OCI-LY3 (cell line): ENCODE measurements around the gene TLDC2.

Experiments used
- EZH2phosphoT487 ChIP-seq: fragments of 200-600 bp; shearing (Covaris generic); IDR thresholded peaks from 2 replicates; pipeline ENCODE4 v1.6.1; 2018; ENCODE audit warnings: antibody characterized with exemption, mixed run types, low read depth
- TF ChIP-seq, protein P1 (sequence below): fragments of 200-600, 300-600 bp; sonication (generic); IDR thresholded peaks from 2 replicates; pipeline ENCODE4 v1.5.1; 2014; ENCODE audit warnings: antibody characterized with exemption, low read length, low read depth

DNA sequence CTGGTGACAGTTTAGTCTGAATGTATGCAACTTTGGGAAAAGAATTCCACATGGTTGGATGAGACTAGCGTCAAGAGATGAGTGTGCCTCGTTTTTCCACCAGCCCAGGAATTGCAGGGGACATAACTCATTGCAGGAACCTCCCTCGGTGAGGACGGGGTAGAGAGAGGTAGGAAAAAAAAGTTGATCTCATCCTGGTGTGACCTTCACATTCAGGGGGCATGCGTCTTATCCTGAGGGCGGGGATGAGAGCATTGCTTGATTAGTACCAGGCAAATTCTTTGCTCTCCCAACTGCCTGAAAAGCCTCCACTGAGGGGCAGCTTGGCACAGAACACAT, 11.8 kb downstream of the TLDC2 start:
- TF ChIP-seq EZH2phosphoT487, result no peak
- TF ChIP-seq, protein P1, sequence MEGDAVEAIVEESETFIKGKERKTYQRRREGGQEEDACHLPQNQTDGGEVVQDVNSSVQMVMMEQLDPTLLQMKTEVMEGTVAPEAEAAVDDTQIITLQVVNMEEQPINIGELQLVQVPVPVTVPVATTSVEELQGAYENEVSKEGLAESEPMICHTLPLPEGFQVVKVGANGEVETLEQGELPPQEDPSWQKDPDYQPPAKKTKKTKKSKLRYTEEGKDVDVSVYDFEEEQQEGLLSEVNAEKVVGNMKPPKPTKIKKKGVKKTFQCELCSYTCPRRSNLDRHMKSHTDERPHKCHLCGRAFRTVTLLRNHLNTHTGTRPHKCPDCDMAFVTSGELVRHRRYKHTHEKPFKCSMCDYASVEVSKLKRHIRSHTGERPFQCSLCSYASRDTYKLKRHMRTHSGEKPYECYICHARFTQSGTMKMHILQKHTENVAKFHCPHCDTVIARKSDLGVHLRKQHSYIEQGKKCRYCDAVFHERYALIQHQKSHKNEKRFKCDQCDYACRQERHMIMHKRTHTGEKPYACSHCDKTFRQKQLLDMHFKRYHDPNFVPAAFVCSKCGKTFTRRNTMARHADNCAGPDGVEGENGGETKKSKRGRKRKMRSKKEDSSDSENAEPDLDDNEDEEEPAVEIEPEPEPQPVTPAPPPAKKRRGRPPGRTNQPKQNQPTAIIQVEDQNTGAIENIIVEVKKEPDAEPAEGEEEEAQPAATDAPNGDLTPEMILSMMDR, result no peak
